Progenitor cell of endocrine pancreas (in vitro differentiated cells): Measurements from ENCODE around the gene ABO. TPM values are rescaled to one million over a fixed set of nuclear protein-coding genes. Genes with fewer than 3 reads are reported as not detected.

Source experiments
- DNase-seq: peaks from one replicate; pipeline ENCODE4 v3.0.0; 2021; ENCODE audit warnings: low spot score; ENCODE audit not compliant: unreplicated experiment
- H3K27ac Mint-ChIP-seq: 2 replicates; pipeline ENCODE4 v1.8.0; 2021; ENCODE audit warnings: mild to moderate bottlenecking, moderate library complexity, mixed read lengths
- H3K27me3 Mint-ChIP-seq: 2 replicates; pipeline ENCODE4 v1.8.0; 2021; ENCODE audit warnings: mixed read lengths
- H3K36me3 Mint-ChIP-seq: 2 replicates; pipeline ENCODE4 v1.8.0; 2022; ENCODE audit warnings: mixed read lengths; ENCODE audit not compliant: insufficient read depth
- H3K4me1 Mint-ChIP-seq: 2 replicates; pipeline ENCODE4 v1.8.0; 2021; ENCODE audit warnings: low read depth, mixed read lengths
- H3K4me3 Mint-ChIP-seq: 2 replicates; pipeline ENCODE4 v1.8.0; 2021; ENCODE audit warnings: low read depth, mild to moderate bottlenecking, moderate library complexity, mixed read lengths
- H3K9me3 Mint-ChIP-seq: 2 replicates; pipeline ENCODE4 v1.8.0; 2021; ENCODE audit warnings: low read depth, mixed read lengths
- total RNA-seq: library from RNA; stranded (reverse); gene quantifications from 2 replicates; pipeline ENCODE4 v1.2.1, GENCODE V29; 2021
- TF ChIP-seq, protein P1 (sequence below): fragments of 200-600 bp; sonication (generic); IDR thresholded peaks from one replicate; pipeline ENCODE4 v1.5.0; 2021; ENCODE audit warnings: antibody characterized with exemption, mild to moderate bottlenecking; ENCODE audit not compliant: unreplicated experiment

Gene ABO
- total RNA-seq, 1 donor from 2014 or later, result 10.3 TPM

DNA sequence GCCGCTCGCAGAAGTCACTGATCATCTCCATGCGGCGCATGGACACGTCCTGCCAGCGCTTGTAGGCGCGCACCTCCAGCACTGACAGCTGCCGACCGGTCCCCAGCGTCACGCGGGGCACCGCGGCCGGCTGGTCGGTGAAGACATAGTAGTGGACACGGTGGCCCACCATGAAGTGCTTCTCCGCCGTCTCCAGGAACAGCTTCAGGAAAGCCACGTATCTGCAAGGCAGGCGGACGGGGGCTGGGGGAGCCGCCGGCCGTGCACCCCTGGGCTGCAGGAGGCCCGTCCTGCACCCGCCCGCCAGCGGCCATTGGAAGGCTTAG is 18.9 kb downstream of the ABO start:
- no peak for DNase-seq
- H3K27ac Mint-ChIP-seq, result no peak overlapping the region
- H3K36me3 Mint-ChIP-seq, result peaks cover 1% of the 10 kb centered on the region
- H3K4me1 Mint-ChIP-seq, result peaks cover 7% of the 10 kb centered on the region
- no peaks in the 10 kb centered on the region for H3K9me3 Mint-ChIP-seq
- TF ChIP-seq, protein P1, sequence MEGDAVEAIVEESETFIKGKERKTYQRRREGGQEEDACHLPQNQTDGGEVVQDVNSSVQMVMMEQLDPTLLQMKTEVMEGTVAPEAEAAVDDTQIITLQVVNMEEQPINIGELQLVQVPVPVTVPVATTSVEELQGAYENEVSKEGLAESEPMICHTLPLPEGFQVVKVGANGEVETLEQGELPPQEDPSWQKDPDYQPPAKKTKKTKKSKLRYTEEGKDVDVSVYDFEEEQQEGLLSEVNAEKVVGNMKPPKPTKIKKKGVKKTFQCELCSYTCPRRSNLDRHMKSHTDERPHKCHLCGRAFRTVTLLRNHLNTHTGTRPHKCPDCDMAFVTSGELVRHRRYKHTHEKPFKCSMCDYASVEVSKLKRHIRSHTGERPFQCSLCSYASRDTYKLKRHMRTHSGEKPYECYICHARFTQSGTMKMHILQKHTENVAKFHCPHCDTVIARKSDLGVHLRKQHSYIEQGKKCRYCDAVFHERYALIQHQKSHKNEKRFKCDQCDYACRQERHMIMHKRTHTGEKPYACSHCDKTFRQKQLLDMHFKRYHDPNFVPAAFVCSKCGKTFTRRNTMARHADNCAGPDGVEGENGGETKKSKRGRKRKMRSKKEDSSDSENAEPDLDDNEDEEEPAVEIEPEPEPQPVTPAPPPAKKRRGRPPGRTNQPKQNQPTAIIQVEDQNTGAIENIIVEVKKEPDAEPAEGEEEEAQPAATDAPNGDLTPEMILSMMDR, result no peak
- H3K27me3 Mint-ChIP-seq, result no peaks in the 10 kb centered on the region
- H3K4me3 Mint-ChIP-seq, result no peak overlapping the region

- Mint-ChIP-seq H3K27me3 (no peaks in the 10 kb centered on the region), H3K4me3 (no peak overlapping the region), H3K36me3 (peaks cover 1% of the 10 kb centered on the region), H3K27ac (no peak overlapping the region), H3K9me3 (no peaks in the 10 kb centered on the region), H3K4me1 (peaks cover 11% of the 10 kb centered on the region)
- no peak for DNase-seq
- TF ChIP-seq, protein P1, result no peak
Observed at GRCh38 chr9:133255371-133256135, 19.4 kb downstream of the ABO start.

DNA sequence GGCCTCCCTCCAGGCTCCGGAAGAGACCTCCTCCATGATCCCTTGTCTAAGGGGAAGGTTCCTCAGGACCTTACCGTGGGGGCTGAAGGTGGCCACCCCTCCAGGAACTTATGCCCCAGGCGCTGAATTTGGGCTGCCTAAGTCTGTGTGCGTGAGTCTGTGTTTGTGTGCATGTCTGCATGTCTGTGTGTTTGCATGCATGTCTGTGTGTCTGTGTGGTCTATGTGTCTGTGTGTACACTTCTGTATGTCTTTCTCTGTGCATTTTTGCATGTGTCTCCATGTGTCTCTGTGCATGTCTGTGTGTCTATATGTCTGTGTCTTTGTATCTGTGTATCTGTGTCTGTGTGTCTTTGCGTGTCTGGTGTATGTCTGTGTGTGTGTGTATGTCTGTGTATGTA is 20.5 kb downstream of the ABO start:
- TF ChIP-seq, protein P1, result no peak
- Mint-ChIP-seq H3K4me1 (peaks cover 20% of the 10 kb centered on the region), H3K27ac (no peak overlapping the region), H3K36me3 (peaks cover 1% of the 10 kb centered on the region), H3K4me3 (no peak overlapping the region), H3K27me3 (no peaks in the 10 kb centered on the region), H3K9me3 (no peaks in the 10 kb centered on the region)
- no peak for DNase-seq

GRCh38 chr9:133253268-133253667 is 21.7 kb downstream of the ABO start:
- no peaks in the 10 kb centered on the region for H3K27me3 Mint-ChIP-seq
- no peak overlapping the region for H3K4me3 Mint-ChIP-seq
- no peak for DNase-seq
- peaks cover 1% of the 10 kb centered on the region for H3K36me3 Mint-ChIP-seq
- no peaks in the 10 kb centered on the region for H3K9me3 Mint-ChIP-seq
- TF ChIP-seq, protein P1, result no peak
- no peak overlapping the region for H3K27ac Mint-ChIP-seq
- H3K4me1 Mint-ChIP-seq, result peaks cover 22% of the 10 kb centered on the region

DNA sequence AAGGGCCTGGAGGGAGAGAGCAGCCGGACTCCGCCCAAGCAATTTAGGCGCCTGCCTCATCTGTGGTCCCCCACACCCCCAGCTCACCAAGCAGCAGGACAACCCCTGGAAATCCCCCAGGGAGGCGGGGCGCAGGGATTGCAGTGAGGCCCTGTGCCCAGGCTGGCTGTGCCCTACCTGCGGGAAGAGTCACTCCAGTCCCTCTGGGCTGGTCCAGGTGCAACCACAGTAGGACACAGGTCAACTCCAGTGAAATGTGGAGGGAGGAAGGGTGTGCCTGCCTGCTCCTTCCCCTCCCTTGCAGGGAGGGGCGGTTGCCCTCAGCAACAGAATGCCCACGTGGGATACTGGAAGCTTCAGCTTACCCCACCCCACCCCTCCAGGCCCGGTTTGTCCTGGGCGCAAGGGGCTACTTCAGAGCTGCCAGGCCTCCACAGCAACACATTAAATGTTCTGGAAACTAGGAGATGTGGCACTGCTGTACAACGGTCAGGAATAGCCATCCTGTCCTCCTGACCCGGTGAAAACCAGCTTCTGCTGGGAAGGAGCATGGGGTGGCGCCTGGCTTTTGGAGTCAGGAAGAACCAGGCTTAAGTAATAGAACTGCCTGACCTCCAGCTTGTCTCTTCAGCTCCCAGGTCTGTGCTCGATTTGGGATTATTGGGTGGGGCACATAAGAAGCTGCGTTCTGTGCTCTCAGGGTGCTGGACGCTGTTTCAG is 22.5 kb downstream of the ABO start:
- H3K9me3 Mint-ChIP-seq, result no peaks in the 10 kb centered on the region
- H3K27me3 Mint-ChIP-seq, result no peaks in the 10 kb centered on the region
- TF ChIP-seq, protein P1, result no peak
- no peak overlapping the region for H3K27ac Mint-ChIP-seq
- H3K4me1 Mint-ChIP-seq, result peaks cover 19% of the 10 kb centered on the region
- no peak for DNase-seq
- no peak overlapping the region for H3K4me3 Mint-ChIP-seq
- peaks cover 1% of the 10 kb centered on the region for H3K36me3 Mint-ChIP-seq
